Middle frontal gyrus (tissue), 1 donor: ENCODE results near the gene FRMD6.
"Not testable (repeated sequence)": the region's sequence is repeated elsewhere in the genome, so short reads cannot be mapped to it uniquely, and the experiment has no call there.

Source experiments
- DNase-seq: peaks from one replicate; pipeline ENCODE4 v3.0.0-alpha.2; 2015; ENCODE audit warnings: low spot score; ENCODE audit errors: extremely low spot score

Gene FRMD6

DNA sequence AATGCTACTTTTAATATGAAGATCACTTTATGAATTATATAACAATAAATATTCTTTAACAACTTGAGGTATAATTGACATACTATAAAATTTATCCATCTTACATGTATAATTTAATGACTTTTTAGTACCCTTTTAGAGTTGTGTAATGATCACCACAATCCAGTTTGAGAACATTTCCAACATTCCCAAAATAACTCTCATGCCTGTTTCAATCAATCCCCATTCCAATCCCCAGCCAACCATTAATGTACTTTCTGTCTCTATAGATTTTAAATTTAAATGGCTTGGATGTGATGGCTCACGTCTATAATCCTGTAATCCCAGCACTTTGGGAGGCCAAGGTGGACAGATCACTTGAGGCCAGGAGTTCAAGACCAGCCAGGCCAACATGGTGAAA, 23.5 kb upstream of the FRMD6 start:
- no peak for DNase-seq

DNA sequence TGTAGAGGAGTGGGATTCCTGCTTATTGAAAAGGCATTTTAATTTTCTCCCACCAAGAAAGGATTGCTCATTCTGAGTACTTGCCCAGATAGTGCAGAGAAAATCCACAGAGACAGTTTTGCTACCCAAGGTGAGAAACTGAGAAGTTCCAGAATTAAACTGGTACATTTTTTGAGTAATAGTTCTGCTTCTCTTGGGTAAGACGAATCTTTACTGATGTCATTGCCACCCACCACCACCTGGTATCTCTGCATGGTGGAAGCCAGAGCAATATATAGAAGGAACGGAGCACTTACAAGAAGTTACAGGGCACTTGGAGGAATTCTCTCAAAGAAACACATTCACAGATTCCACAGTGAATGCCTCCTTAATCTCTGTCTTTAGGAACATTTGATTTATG, 20.7 kb upstream of the FRMD6 start:
- peak; percentile 22 for DNase-seq

DNA sequence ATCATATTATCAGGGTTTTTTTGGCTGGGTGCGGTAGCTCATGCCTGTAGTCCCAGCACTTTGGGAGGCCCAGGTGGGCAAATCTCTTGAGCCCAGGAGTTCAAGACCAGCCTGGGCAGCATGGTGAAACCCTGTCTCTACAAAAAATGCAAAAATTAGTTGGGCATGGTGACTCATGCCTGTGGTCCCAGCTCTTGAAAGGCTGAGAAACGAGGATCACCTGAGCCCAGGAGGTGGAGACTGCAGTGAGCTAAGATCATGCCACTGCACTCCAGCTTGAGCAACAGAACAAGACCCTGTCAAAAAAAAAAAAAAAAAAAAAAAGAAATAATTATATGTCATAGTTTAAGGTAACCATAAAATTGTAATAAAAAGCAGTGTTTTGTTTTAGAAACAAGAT, 18.4 kb upstream of the FRMD6 start:
- DNase-seq: not testable (repeated sequence)

DNA sequence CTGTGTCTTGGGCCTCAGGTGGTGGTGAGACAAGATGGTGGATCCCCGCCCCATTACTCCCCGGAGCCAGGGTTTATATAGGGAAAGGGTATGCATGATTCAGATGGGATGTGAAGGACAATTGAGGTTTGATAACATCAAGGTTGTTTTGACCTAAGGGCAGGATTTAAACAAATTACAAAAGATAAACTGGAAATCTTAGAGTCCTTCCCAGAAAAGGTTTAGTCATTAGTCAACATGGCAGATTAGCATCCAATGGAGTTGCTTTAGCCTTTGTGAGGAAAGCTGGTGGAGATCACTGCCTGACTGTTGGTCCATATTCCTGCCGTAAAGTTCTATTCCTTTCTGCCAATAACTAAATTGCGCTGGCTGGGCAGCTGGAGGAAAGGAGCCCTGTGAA, 15.6 kb upstream of the FRMD6 start:
- DNase-seq: no peak

GRCh38 chr14:51638071-51638944, 13.4 kb upstream of the FRMD6 start:
- no peak for DNase-seq

DNA sequence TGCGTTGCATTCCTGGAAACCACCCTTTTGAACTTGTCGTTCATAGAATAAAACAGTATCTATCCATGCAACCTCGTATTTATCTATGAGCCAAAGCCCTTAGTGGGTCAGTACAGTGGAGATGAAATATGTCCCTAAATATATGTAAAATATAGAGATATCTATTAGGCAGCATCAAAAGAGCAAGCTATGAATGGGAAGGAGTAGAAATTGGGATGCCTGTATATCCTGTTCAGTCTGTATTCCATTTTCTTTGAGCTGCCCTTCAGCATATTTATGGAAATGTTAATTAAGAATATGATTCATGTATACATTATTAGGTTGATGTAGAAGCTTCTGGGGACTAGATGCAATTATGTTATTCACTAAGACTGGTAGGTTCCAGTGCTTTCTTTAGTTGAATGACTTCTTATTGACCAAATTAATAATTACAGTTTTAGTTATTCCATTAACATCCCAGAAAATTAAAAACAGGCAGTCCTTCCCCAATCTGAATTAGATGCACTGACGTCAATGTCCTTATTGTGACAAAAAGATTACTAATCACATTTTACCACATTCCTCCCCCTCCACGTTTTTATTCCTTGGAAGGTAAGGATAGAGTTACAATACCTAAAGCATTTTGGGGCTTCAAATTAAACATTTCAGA, 11.9 kb upstream of the FRMD6 start:
- no peak for DNase-seq

- no peak for DNase-seq
These were observed 8.6 kb upstream of the FRMD6 start for GRCh38 chr14:51643140-51643539.

DNA sequence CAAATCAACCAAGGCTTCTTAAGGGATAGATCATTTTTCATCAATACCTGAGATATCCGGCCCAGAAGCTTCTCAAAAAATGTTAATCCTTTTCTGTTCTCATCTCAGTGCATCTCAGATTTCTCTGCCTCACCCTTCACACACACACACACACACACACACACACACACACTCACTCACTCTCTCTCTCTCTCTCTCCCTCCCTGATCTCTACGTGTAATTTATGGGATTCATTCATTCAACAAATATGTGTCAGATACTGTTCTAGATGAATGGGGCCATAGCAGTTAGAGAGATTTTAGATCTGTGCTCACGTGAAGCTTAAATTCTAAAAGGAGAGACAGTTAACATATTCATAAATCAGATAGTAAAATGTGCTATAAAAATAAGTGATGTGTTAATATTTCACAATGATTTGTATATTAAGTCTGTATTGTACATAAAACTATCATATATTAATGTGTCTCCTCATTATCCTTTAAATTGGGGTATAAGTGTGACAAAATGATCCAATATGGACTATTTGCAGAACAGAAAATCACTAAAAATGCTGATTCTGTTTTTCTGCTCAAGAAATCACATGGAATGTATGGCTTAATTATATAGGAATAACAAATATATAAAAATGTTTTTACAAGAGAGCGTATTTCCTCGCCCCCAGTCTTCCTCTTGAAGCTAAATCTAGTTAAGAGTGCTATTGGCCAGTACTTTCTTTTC, 7.3 kb upstream of the FRMD6 start:
- DNase-seq: no peak

DNA sequence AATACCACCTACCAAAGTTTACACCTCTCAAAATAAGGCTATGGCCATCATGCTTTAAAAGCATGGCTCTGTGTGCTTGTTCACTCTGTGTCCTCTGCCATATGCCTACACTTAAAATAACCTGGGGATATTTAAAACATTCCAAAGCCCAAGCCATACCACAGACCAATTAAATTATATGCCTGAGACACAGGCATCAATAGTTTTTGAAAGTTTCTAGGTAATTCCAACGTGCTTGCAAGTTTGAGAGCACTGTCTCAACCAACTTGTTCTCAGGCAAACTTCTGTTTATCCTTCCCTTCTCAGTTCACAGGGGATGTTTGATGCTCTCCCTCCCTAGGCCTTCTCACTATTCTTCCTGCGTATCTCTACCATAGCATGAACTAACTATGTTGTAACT, 3.4 kb upstream of the FRMD6 start:
- DNase-seq: no peak

DNA sequence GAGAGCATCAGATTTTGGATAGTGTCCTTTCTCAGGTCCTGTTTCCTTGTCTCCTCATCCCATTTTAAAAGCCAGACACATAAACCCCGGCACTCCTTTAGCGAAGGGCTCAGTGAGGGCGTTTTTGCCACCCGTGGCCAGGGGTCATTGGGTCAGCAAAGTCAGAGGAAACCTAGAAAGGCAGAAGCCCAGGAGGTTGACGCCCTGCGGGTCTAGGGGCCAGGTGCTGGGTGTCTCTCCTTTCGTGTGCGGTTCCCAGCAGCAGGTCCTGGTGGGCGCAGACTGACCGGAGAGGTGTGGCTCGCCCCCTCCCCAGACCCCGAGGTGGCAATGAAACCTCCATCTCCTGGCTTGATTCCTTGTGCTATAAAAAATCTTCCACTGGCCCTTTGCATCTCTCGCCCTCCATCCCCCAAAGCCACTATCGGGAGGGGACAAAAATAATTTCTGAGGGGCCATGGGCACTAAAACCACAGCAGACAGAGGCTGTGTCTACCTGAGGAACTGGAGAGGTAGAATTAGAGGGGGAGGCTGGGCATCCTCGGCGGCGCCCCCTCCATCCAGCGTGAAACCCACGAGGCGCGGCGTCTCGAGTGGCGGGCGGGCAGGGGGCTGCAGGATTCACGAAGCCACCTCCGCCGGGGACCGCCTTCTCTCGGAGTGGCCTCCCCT, 858 bp upstream of the FRMD6 start:
- no peak for DNase-seq

- no peak for DNase-seq
These were observed 713 bp downstream of the FRMD6 start for GRCh38 chr14:51652168-51653078.

DNA sequence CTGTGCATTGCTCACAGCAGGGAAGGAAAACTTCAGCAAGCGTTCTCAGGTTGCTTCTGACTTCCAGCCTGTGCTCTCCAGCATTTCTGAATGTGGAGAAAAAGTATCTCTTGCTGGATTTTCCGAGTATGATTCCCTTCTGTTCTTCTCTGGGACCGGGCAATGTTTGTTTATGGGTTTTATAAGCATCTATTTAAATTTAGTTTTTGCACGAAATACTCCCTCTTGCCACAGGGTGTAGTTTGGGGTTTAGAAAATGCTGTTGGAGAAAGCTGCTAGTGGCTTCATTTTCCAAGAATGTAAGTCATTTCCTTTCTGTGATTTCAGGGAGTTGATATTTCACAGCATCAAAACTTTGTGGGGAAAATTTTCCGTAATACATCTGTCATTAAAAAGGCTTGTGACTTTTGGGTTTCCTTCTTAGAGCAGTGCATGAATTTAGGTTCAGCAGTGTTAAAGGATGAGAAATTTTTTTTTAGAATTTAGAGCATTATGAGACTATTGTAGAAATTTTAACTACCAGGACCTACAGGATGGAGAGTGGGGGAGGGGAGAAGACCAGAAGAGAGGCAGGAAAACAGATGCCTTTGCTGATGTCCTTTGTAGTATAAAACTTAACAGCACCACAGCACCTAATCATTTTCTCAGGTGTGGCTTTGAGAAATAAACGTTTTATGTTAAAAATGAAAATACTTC, 1.5 kb downstream of the FRMD6 start:
- no peak for DNase-seq

DNA sequence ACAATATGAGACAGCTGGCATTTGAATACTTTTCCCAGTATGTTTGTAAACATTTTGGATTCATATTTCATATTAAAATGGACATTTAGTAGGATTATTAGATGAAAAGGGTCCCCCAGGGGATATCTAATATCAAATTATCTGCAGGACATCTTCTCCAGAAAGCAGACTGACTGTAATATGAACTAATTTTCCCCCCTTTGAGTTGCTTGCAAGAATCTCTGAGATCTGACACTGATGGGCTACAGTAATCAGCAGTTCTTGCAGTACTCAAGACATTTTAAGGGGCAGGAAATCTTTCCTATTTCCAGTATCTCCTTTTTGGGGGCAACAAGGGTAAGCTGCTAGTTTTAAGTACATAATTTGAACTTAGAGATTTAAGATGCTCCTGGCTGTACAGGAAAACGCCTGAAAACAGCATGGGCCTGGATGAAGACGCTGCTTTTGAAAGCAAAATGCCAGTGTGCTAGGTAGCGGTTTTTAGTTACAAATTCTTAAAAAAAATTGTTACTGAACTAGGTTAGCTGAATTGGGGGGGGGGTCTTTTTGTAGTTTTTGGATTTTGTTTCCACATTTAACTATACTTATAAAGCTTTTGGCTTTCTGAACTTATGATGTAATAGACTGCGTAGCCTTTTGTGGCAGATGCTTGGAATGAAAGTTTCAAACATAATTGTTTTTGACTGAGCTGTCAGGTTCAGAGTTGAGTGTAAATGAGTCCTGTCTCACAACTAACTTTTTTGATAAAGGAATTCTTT, 2.2 kb downstream of the FRMD6 start:
- no peak for DNase-seq

GRCh38 chr14:51654533-51654845, 2.8 kb downstream of the FRMD6 start:
- DNase-seq: no peak

DNA sequence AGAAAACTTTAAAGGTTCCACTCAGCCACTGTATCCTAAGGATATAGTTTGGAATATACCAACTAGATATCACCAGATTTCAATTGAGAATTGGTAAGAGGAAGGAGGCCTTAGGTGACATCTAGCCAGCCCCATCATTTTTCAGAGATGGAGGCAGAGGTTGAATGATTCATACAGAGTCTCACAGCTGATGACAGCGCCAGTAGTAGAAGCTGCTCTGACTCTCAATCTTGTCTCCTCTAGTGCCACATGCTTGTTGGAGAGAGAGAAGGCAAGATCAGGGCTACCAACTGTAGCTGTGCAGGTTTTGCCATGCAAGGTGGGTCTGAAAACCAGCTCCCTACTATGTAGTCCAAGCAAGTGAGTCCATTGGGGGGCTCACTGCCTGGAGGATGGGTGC, 6.1 kb downstream of the FRMD6 start:
- no peak for DNase-seq

DNA sequence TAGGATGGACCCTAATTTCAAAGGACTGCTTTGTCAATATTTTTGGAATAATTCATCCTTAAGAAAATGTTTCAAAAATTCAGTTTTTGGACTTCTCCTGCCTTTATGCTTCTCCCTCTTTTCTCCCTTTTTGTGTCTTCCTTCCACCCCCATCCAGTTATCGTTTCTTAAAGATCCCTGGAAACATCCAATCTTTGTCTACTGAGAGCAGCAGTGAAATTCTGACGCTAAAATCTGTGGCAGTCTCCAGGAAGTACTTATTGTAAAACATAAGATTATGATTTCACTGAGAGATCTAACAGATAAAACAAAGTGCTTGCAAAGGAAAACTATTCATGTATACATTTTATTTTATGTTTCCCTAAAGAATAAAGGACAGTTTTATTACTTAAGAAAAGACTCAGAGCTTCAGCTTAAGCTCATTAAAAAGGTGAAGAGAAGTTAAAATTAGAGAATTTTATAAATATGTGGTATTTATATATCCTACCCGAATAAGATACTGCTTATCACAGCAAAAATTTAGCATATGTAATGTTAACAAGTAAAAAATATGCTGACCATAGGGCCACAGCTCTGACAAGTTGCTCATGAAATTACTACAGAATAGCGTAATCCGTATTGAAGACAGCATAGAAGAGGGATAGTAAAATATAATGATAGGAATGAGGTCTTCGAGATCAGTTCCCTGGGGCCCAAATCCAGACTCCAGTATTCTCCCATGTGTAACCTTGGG, 6.9 kb downstream of the FRMD6 start:
- DNase-seq: no peak

DNA sequence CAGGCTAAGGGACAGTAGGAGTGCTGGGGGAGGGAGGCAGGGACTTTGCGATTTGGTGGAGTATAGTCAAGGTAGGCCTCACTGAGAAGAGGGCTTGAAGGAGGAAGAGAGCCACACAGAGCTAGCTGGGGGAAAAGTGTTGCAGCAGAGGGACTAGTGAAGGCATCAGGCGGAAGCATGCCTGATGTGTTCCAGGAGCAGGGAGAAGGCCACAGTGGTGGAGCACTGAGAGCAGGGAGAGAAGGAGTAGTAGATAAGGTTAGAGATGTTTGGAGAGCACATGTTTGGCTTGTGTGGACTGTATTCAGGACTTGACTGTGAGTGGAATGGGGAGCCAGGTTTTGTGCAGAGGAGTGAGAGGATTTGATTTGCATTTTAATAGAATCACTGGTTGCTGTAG, 9.0 kb downstream of the FRMD6 start:
- DNase-seq: no peak

DNA sequence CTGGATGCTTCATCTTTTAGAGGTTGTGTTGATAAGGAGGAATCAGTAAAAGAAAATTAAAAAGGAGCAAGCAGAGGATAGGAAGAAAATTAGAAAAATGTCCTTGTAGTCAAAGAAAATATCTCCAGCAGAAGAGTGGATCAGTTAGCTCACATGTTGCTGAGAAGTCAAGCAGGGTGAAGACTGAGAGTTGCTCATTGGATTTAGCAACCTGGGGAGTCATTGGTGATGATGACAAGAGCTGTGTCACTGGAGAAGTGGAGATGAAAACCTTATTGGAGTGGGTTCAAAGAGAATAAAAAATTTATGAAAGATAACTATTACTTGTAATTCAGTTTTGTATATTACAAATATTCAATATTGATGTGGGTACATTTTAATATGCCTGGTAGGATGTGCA, 9.8 kb downstream of the FRMD6 start:
- DNase-seq: no peak

GRCh38 chr14:51663783-51664326, 12.1 kb downstream of the FRMD6 start:
- DNase-seq: no peak
